Measurements from ENCODE around the gene SLC35A2.

- TF ChIP-seq, protein P1, sequence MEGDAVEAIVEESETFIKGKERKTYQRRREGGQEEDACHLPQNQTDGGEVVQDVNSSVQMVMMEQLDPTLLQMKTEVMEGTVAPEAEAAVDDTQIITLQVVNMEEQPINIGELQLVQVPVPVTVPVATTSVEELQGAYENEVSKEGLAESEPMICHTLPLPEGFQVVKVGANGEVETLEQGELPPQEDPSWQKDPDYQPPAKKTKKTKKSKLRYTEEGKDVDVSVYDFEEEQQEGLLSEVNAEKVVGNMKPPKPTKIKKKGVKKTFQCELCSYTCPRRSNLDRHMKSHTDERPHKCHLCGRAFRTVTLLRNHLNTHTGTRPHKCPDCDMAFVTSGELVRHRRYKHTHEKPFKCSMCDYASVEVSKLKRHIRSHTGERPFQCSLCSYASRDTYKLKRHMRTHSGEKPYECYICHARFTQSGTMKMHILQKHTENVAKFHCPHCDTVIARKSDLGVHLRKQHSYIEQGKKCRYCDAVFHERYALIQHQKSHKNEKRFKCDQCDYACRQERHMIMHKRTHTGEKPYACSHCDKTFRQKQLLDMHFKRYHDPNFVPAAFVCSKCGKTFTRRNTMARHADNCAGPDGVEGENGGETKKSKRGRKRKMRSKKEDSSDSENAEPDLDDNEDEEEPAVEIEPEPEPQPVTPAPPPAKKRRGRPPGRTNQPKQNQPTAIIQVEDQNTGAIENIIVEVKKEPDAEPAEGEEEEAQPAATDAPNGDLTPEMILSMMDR (conservative IDR thresholded peaks at IDR 0.05; ENCODE audit: low read depth, low read length): no peak
- TF ChIP-seq POLR2A (IDR thresholded peaks at IDR 0.05; ENCODE audit: low read depth, low read length): no peak
- no peak for TF ChIP-seq RAD21 (IDR thresholded peaks at IDR 0.05; ENCODE audit: low read length)
- no peak for TF ChIP-seq MAZ (IDR thresholded peaks at IDR 0.05; ENCODE audit: borderline replicate concordance, low read depth, low read length)
- no peak for TF ChIP-seq FOS (IDR thresholded peaks at IDR 0.05; ENCODE audit: low read depth, low read length)
- no peak for TF ChIP-seq MXI1 (IDR thresholded peaks at IDR 0.05; ENCODE audit: borderline replicate concordance, low read depth, low read length)
- TF ChIP-seq CEBPB (IDR thresholded peaks at IDR 0.05; ENCODE audit: low read depth, low read length): no peak
- TF ChIP-seq MAFK (IDR thresholded peaks at IDR 0.05; ENCODE audit: low read depth, low read length): no peak
- no peak for TF ChIP-seq NFE2L2 (IDR thresholded peaks at IDR 0.05; ENCODE audit: low read depth, low read length)
- TF ChIP-seq RFX5 (IDR thresholded peaks at IDR 0.05; ENCODE audit: low read depth, low read length): no peak
- TF ChIP-seq SMC3 (IDR thresholded peaks at IDR 0.05; ENCODE audit: low read depth, low read length): no peak
- no peak for TF ChIP-seq RCOR1 (IDR thresholded peaks at IDR 0.05; ENCODE audit: insufficient replicate concordance, low read length)
Measured at GRCh38 chrX:48899078-48899410, 12.4 kb downstream of the SLC35A2 start.

Data from IMR-90 (cell line).